ENCODE measurements around the gene ERC2.

ERC2 gene

DNA sequence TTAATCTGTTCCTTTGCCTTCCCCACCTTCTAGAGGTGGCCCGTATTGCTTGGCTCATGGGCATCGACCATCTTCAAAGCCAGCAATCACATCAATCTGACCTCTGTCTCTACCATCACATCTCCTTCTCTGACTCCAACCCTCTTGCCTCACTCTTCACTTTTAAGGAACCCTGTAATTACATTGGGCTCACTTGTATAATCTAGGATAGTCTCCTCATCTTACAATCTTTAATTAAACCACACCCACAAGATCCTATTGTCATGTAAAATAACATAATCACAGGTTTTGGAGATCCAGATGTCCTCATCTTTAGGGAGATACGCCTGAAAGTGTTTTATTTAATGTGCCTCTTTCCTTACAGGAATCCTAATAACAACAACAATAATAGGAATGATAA lies 234.5 kb downstream of the ERC2 start:
- DNase-seq: no peak

DNA sequence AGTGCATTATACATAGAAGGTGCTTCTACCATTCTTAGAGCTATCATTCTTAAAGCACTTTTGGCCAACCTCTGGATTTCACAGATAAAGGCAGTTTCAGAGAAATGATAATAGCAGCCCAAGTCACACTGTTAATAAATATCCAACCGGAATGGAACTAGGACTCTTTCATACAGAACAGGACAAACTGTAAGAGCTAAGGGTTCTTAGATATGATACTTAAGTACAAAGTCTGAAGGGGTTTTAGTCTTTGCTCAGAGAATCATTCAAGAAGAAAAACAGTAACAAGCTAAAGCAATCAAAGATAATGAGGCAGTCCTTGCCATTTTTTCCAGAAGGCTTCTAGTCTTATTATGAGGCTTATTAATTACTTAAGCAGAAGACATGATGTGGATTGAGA lies 239.0 kb downstream of the ERC2 start:
- no peak for DNase-seq

DNA sequence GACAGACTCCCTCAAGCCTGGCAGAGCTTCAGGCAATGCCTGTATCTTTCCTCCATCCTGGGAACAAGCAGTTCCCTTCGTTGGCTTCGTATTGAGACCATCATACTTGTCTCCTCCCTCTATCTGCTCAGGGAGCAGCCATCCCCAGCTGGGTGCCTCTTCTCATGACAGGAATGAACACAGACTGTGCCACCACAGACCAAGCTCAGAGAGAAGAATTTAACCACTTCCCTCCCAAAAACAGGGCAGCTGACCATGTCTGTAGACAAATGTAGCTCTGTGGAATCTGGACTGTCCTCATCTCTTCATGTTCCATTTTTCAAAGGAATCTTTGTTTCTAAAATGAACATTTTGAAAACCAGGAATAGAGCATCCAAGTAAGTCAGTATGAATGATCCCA lies 245.4 kb downstream of the ERC2 start:
- DNase-seq: no peak

DNA sequence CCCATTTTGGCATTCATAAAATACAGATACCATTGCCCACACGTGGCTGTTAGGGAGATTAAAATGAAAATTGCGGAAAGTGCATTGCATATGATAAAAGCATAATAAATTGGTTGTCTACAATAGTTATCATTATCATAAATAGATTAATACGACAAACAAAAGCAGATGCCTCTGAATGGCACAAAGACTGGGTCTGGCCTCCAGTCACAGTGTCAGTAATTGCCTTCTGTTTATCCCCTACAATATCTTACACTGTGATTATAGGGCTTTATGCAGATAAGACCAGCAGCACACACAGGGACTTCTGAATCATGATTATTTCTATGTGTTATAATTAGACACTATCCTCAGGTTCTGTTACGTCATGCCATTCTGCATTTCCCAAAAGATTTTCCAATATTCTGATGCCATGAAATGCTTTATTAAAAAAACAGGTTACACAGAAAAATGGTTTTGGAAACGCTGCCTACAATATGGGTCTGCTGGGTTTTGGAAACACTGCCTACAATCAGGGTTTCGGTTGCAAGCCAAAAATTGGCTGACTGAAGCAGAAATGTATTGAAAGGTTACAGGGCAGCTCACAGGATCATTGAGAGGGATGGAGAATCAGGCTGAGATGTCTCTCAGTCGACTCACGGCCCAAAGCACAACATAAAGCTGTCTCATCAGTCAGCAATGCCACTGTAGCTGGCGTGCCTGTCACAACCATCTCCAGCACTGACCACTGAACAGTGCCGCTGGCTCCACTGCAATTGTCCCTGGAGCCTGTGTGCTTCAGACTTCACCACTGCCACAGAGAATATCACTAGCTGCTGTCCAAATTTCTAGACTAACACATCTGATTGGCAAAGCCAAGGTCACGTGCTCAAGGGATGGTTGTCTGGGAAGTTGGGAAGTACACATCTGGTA lies 248.1 kb downstream of the ERC2 start:
- DNase-seq: no peak

DNA sequence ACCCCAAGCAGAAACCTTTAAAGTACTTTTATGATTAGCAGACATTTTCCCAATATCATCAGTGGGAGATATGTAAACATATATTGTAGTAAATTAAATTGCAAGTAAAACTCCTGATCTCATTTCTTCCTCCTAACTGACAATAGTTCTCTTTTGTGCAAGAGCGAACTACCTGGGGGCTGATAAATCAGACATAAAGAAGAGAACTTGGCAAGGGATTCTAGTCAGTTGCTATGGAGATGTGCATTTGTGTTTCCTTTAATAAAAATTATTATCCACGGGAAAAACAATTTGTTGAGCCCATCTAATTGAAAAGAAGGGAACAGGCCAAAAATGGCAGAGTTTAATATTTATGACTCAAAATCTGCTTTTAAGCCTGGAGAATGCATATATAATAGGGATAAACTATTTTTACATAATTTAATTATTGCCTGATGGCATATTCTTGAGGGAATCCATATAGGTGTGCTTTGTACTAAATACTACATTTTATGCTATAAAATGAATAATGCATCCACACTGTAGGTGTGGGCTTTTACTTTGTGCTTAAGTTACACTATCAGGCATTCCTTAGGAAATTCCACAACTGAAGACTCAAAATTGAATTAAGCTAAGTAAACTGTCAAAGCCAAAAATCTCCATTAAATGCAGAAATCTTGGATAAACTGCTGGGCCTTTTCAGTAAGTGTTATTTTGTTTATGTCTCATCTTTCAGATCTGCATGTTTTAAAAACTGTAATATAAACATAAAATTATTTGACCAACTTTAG lies 258.1 kb downstream of the ERC2 start:
- no peak for DNase-seq

DNA sequence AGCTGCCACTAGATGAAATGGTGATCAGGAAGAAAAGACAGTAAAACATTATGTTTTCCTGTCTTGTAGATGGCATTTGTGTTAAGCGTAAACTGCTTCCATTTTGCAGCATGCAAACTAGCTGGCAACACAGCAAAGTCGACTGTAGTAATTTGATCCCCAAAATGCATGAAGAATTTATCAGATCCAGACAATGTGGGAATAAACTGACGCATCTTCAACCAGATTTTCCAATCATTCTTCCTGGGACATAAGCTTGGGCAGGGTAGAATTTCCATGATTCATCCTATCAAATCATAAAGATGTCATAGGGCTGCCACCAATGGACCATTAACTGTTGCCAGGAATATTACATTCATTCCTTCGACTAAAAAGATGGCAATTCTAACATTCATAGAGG lies 260.3 kb downstream of the ERC2 start:
- DNase-seq: no peak

DNA sequence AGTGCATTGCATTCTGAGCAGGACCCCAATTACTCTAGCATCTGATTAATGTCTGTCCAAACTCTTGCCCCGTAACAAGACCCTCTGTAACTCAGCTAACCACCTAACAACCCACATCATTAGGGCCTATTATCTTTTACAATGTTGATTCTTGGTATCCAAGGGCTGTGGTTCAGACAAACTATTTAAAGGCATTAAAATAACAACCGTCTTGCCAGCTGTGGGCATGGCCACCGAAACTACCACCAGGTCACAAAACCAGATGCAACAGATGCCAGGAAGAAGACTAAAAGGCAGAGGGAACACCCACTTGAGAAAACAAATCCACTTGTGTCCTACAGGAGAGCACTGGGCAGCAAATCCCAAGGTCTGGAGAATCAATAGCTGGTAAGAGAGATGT lies 262.9 kb downstream of the ERC2 start:
- DNase-seq: no peak

DNA sequence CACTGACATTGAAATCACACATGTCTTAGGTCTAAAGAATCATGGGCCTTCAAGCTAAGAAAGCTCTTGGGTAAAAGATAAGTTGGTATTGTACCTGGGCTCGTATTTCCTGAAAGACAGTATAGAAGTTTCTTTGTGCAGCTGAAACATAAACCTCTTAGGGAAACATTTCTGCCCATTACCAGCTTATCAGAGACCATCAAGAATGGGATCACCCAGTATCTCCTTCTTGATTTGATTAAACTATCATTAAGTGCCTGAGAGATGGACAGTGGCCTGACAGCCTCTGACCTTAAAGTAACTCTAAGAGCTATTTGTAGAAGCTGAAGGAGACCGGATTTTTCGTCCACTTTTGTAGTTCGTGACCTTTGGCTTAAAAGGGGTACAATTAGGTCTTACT lies 265.3 kb downstream of the ERC2 start:
- DNase-seq: no peak

DNA sequence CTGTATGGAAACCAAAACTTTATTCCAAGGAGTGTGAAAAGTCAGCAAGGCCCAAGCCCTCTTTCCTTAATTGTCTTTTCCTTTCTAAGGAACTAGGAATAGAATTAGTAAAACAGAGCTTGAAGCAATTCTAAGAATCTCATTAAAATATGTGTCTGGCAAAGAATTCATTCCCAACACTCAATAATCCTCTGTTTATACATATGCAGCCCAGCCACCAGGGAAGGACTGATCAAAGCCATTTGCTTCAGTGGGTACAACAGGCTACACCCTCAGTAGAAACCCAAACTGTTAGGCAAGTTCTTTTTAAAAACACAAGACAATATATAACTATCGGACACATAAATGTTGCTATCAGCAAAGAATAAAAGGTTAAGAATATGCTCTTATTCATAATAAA lies 266.9 kb downstream of the ERC2 start:
- no peak for DNase-seq

DNA sequence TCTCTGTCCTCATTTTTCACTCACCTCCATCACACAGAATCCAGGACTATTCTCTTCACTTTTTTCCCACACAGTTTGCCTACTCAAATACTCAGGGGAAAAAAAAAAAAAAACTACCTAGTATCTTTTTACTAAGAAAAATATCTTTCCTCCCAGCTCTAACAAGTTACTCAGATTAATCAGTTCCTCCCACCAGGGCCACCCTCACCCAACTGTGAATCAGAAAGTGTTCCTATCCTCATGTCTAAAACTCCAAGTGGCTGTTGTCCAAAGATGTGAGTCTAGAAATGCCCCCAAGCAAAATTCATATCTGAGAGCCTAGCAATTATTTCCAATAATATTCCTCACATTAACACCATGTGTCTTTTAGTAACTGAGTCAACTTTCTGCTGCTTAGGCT lies 268.0 kb downstream of the ERC2 start:
- DNase-seq: no peak

DNA sequence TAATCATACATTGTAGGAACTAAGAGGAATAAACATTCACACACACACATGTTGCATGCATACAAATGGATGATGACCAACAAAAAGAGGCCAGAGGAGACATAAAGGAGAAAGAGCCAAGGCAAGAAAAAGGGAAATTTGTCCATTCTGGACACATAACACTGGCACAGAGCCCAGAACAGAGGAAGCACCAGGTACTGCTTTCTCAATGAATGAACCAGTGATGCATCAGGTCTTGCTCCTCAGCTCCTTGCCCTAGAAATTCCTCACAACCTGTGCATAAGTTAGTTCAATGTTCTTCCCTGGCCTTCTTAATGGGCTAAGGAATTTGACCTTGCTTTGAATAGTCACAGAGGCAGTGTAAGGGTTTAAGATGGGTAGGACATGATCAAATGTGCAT lies 270.3 kb downstream of the ERC2 start:
- no peak for DNase-seq

DNA sequence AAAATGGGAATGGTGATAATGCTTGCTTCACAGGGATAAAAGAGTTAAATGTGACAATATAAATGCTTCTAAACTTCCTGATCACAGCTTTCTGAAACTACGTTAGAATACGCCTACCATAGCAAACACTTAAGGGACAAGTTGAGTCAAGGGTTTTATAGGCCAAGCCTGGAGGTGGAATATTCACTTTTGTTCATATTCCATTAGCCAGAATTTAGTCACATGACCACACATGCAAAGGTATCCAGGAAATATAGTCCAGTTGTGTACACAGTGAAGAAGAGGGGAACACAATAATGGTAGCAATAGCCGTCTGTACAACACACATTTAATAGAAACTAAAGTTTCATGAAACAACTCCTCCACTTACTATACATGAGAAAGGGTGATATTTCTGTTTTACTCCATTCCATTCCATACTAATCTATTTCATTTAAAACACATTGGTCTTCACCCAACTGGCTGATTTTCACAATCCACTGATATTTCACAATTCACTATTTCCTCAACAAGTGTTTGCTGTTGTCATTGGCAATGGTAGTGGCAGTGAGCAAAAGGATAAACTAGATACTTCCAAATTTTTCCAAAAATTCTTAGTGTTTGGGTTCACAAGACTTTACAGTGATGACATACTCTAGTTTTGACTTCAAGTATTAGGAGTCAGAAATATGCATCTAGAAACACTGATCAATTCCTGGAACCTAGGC lies 270.9 kb downstream of the ERC2 start:
- no peak for DNase-seq

DNA sequence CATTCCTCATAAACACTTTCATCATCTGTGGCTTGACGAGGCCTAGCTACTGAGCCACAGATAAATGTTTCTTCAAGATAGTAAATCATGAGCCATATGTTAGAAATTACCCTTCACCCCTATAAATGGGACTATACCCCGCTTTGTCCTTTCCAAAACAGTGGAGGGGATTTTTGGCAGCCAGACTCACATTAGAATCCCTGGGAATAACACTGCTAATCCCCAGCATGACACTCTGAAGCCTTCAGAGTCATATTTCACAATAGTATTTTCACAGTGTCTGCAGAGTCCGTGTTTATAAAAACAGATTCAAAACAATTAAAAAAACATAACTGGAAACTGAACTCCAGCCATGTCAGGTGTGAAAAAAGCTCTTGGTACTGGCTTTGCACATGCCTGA lies 271.6 kb downstream of the ERC2 start:
- no peak for DNase-seq

DNA sequence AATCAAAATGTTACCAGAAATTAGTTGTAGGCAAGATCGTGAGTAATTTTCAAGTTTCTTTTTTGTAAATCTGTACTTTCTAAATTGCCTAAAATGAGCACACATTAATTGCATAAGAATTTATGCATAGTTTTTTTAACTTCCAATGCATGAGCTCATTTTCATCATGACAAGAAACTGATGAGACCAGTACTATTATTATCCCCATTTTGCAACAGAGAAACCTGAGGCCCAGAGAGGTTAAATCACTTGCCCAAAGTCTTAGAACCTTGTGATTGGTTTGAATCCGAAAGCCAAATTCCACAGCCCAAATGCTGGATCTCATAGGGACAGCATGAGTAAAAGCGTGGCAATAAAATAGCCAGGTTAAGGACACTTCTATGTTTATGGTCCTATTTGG lies 274.7 kb downstream of the ERC2 start:
- no peak for DNase-seq

DNA sequence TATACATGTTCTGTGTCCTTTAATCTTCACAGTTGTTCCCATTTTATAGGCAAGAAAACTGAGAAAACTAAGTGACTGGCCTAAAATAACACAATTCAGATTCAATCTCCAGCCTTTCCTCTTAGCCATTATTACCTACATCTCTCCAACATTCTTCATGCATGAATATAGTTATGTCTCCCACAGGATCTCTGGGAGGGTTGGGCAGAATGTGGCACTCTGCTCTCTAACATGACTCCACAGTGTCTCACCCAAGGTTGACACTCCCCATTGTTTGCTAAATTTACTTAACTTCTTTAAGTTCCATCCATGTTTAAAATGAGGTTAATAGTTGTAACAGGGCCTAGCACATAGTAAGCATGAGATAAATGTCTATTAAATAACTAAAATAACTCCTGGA lies 276.3 kb downstream of the ERC2 start:
- DNase-seq: no peak

DNA sequence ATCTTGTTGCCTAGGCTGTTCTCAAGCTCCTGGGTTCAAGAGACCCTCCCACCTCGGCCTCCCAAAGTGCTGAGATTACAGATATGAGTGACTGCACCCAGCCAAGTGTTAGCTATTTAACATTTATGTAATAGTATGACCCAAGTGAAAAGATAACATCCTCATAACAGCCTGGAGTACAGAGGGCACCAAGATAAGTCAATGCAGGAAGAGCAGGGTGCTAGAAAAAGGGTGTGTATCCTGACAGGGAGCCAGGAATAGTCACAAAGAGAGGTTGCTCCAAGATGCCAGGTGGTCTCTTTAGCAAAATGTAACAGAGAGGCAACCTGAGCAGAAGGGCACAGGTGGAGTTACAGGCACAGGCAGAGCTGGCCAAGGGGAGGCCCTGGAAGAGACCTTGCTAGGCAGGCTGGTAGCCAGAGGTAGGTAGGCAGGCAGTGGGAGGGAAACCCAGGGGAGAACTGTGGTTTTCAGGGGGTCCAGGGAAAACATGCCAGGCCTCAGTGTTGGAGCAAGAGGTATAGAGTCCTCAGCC lies 277.4 kb downstream of the ERC2 start:
- DNase-seq: no peak

DNA sequence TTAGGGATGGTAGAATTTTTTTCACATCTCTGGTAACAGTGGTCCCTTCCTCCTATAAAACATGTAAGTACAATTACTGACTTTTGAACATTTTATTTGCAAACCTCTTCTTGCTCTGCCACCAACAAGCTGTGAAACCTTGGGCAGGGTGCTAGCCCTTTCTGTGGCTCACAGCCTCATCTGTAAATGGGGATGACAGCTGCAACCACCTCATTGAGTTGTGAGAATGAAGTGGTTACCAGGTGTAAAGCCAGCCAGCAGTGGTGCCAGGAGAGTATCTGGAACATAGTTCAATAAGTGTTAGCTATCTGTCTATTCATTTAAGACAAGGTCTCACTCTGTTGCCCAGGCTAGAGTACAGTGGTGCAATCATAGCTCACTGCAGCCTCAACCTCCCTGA lies 278.1 kb downstream of the ERC2 start:
- no peak for DNase-seq

DNA sequence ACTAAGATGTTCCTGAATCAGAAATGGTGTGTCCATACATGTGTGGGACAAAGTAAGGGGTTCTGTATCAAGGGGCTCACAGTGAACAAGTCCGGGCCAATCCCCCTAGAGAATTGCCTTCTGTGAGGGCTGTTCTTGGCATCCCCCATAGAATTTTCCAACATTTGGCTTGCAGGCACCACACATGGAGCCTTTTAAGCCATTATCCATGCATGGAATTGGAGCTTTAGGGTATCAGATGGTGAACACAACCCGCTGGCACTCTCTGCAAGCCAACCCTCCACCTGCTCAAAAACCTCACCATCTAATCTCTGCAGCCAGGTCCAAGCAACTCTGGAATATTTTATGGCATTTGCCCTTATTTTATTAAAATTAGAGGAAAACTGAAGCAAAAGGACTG lies 278.7 kb downstream of the ERC2 start:
- no peak for DNase-seq

DNA sequence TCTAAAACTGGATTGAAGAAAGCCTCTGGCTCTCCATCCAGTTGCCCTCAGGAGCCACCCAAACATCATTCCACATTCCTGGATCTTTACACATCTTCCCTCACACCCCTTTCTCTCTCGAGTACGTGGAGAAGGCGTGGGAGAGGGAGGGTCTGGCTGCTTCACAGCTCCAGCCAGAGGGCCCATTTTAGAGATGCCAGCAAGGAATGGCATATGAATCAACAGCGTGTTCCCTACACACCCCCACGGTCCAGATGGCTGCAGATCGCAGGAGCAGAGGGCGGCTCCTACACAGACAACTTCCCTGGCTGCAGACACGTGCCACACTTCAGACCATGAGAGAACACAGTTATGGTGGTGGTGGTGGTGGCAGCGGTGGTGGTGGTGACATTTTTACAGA lies 280.1 kb downstream of the ERC2 start:
- DNase-seq: no peak

DNA sequence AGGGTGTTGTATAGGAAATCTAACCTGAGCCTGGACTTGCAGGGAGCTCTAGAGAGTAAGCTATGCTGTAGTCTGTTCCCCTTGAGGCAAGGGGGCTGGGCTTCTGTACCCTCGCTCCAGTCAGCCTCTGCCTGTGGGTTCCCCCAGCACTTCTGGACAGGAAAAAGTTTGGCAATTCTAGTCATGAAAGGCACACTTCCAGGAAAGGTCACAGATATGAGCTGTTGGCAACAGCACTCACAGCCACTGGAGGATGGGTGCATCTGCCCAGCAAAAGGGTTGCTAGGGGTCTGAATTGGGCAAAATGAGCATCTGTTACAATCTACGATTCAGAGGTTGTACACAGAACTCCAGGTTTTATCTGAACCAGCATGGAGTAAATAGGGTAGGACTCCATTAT lies 281.2 kb downstream of the ERC2 start:
- no peak for DNase-seq

DNA sequence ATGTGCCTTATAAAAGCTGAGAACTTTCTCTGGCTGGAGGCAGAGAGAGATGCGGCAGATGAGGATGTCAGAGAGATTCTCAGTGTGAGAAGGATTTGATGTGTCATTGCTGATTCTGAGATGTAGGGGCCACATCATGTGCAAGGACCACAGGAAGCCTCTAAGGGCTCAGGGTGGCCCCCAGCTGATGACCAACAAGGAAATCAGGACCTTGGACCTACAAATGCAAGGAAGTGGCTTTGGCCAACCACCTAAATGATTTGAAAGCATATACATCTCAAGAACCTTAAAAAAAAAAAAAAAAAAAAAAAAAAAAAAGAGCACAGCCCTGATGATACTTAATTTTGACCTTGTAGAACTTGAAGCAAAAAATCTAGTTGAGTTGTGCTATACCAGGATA lies 282.4 kb downstream of the ERC2 start:
- no peak for DNase-seq

DNA sequence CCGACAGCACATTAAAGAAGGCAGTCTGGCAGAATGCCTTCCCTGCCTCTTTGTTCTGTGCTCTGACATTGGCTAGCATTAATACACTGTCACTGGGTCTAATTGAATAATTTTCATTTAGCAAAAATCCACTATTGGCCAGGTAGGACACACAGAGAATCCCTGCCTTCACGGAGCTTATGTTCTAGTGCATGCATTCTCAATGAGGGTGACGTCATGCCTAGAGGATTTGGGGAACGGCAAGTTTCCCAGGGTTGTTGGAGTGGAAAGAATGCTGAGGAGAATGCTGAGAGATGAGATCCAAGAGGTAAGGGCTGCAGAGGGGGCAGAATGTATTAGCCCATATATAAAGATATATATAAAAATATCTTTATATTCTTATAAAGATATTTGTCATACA lies 284.7 kb downstream of the ERC2 start:
- DNase-seq: no peak

DNA sequence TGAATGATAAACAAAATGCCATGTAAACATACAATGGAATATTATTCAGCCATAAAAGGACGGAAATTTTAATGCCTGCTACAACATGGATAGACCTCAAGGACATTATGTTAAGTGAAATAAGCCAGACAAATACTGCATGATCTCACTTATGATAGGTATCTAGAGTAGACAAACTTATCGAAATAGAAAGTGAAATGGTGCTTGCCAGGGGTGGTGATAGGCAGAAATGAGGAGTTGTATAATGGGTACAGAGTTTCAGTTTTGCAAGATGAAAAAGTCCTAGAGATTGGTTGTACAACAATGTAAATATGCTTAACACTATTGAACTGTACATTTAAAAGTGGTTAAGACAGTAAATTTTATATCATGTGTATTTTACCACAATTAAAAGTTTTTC lies 287.8 kb downstream of the ERC2 start:
- DNase-seq: no peak

DNA sequence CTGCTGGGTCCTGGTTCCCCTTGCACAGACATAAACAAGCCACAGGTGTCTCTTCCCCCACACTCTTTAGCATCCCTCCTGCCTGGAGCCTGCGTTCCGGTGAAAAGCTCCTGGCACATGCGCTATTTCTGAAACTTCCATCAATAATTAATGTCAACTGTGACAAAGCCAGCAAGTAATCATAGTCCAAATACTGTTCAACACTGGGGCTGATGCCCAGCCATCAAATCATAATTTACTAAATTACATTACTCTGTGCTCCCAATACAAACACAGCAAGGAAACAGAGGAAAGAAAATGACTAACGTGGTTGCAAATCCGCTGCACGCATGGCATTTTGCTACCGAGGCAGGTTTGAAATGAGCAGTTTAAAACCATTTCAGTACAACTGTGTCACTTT lies 294.7 kb downstream of the ERC2 start:
- no peak for DNase-seq
